Choroid plexus epithelial cell (primary cell): ENCODE measurements around the gene THAP9.
"Not testable (repeated sequence)": the region's sequence is repeated elsewhere in the genome, so short reads cannot be mapped to it uniquely, and the experiment has no call there.

Experiments
- DNase-seq: peaks from one replicate; pipeline ENCODE4 v3.0.0-alpha.2; 2010; ENCODE audit warnings: low read depth
- H3K4me3 ChIP-seq: 2 replicates; pipeline ENCODE4 v1.5.1; 2011; ENCODE audit warnings: low read depth, mild to moderate bottlenecking, control low read depth, low read length, moderate library complexity
- TF ChIP-seq, protein P1 (sequence below): conservative IDR thresholded peaks from 2 replicates; pipeline ENCODE4 v1.5.1; 2011; ENCODE audit warnings: low read depth, mild to moderate bottlenecking, control low read depth, inconsistent platforms, low read length, moderate library complexity

Gene THAP9, protein sequence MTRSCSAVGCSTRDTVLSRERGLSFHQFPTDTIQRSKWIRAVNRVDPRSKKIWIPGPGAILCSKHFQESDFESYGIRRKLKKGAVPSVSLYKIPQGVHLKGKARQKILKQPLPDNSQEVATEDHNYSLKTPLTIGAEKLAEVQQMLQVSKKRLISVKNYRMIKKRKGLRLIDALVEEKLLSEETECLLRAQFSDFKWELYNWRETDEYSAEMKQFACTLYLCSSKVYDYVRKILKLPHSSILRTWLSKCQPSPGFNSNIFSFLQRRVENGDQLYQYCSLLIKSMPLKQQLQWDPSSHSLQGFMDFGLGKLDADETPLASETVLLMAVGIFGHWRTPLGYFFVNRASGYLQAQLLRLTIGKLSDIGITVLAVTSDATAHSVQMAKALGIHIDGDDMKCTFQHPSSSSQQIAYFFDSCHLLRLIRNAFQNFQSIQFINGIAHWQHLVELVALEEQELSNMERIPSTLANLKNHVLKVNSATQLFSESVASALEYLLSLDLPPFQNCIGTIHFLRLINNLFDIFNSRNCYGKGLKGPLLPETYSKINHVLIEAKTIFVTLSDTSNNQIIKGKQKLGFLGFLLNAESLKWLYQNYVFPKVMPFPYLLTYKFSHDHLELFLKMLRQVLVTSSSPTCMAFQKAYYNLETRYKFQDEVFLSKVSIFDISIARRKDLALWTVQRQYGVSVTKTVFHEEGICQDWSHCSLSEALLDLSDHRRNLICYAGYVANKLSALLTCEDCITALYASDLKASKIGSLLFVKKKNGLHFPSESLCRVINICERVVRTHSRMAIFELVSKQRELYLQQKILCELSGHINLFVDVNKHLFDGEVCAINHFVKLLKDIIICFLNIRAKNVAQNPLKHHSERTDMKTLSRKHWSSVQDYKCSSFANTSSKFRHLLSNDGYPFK

DNA sequence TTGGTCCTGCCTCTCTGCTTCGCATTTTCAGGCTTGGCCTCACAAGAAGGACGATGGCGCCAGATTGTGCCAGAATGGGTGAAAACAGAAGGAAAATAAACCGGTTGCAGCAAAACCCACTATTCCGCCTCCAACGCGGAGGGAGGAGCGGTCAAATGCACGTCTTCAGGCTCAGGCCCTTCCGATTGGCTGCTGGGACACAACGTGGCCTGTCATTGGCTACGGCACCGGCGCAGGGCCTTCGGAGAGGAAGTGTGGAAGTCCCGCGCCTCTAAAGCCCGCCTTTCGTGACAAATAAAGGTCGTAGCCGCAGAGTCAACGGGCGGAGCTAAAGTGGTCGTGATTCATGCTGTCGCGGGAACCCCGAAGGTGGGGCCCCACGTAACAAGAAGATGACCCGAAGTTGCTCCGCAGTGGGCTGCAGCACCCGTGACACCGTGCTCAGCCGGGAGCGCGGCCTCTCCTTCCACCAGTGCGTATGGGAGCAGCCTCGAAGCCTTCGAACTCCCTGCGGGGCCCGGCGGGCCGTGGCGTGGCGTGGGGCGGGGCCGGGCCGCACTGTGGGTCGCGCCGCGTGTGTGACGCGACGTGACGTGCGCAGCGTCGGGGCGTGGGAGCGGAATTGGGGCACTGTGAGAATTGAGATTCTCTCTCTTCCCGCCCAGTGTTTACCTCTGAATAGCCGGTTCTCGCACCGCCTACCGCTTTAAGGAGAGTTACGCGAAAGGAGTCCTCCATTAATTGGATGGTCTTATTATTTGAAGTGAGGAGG lies at the start of gene THAP9:
THAP9 (plus strand) TSS at position 325 of the 772 bp plus-strand sequence; CDS start at position 393, 68 bp downstream.
- peak; percentile 100 for DNase-seq
- TF ChIP-seq, protein P1, sequence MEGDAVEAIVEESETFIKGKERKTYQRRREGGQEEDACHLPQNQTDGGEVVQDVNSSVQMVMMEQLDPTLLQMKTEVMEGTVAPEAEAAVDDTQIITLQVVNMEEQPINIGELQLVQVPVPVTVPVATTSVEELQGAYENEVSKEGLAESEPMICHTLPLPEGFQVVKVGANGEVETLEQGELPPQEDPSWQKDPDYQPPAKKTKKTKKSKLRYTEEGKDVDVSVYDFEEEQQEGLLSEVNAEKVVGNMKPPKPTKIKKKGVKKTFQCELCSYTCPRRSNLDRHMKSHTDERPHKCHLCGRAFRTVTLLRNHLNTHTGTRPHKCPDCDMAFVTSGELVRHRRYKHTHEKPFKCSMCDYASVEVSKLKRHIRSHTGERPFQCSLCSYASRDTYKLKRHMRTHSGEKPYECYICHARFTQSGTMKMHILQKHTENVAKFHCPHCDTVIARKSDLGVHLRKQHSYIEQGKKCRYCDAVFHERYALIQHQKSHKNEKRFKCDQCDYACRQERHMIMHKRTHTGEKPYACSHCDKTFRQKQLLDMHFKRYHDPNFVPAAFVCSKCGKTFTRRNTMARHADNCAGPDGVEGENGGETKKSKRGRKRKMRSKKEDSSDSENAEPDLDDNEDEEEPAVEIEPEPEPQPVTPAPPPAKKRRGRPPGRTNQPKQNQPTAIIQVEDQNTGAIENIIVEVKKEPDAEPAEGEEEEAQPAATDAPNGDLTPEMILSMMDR: no peak
- peak within 1 kb of the TSS; percentile 85 for H3K4me3 ChIP-seq

DNA sequence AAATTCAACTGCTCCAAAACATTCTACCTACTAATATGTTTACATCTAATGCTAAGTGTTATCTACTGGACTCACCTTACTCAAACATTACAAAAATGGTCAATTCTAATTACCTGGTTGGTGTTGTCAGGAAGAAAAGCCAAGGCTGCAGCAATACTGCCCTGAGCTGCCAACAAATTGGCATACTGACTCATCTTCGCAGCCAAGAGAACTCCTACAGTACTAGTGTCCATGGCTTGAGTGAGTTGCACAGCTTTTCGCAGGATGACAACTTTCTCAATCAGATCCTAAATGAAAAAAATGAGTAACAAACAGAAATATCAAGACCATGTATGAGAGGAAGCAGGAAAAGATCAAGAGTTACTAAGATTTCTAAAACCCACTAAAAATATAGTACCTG lies 49.2 kb upstream of the THAP9 start:
- no peak overlapping the region for H3K4me3 ChIP-seq
- TF ChIP-seq, protein P1: no peak
- no peak for DNase-seq

DNA sequence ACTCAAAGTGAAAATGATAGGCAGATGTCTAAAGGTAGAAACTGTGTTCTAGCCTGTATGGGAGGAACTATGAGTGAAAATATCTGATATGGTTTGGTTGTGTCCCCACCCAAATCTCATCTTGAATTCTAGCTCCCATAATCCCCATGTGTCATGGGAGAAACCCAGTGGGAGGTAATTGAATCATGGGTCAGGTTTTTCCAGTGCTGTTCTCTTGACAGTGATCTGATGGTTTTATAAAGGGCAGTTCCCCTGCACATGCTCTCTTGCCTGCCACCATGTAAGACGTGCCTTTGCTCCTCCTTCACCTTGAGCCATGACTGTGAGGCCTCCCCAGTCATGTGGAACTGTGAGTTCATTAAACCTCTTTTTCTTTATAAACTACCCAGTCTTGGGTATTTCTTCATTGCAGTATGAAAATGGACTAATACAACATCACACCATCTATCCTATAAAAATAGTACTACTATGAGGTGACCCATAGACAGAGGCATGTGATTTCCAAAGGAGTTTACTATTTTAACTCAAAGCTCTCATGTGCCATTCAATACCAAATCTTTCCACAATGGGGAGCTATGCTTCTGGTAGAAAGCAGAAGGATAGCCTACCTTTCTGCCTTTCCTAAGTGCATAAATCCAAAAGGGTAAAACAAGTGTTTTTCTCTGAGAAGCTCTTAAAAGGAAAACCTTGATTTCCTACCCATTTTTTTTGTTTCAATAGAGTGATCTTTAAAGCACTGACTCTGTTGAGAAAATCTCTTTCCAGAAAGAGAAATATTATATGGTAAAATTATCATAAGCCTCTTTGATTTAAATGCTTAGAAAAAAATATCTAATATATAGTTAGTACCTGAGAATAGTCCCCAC lies 48.4 kb upstream of the THAP9 start:
- DNase-seq: peak; percentile 75
- TF ChIP-seq, protein P1: peak; percentile 55
- no peak overlapping the region for H3K4me3 ChIP-seq

DNA sequence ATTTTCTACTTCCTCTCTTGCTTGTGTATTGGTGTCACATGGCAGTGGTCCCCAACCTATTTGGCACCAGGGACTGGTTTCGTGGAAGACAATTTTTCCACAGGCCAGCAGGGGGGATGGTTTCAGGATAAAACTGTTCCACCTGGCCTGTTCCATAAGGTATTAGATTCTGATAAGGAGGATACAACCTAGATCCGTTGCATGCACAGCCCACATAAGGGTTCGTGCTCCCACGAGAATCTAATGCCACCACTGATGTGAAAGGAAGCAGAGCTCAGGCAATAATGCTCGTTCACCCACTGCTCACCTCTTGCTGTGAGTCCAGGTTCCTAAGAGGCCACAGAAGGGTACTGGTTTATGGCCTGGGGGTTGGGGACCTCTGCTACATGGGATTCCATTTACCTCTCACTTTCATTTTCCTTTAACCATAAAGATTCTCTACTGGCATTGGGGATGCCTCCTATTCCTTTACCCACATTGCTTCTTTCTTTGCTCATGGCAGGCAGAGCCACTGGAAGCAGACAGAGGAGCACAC lies 47.7 kb upstream of the THAP9 start:
- TF ChIP-seq, protein P1: no peak
- no peak overlapping the region for H3K4me3 ChIP-seq
- DNase-seq: no peak

DNA sequence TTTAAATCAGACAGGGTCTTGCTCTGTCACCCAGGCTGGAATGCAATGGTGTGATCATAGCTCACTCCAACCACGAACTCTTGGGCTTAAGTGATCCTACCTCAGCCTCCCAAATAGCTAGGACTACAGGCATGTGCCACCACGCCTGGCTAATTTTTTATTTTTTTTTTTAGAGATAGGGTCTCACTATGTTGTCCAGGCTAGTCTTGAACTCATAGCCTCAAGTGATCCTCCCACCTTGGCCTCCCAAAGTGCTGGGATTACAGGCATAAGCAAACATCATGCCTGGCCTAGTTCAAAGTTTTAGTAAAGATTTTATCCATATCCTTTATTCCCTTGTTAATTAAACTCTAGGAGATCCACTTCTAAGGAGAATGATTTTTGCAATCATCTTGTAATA lies 40.0 kb upstream of the THAP9 start:
- DNase-seq, H3K4me3 ChIP-seq: not testable (repeated sequence)

DNA sequence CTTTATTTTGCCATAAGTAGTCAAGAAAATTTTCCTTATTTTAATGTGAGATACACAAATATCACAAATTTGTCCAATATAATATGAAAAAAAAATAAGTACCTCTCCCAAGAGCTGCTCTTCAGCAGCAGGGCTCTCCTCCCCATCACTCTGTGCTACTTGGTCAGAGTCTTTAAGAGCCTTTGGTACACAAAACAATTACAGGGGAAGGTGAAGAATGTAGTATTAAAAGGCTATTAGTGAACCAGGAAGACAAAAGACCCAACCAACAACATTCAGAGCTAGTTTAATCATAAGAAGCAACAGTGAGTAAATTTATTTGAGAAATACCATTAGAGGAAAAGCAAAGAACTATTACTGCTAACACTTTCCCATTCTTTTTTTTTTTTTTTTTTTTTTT lies 39.0 kb upstream of the THAP9 start:
- no peak for DNase-seq
- no peak overlapping the region for H3K4me3 ChIP-seq
- TF ChIP-seq, protein P1: no peak
